HepG2 (cell line): ENCODE data around the gene ZCCHC12. TPM values are rescaled to one million over a fixed set of nuclear protein-coding genes. Genes with fewer than 3 reads are reported as not detected.

Experiments used
- ATAC-seq: fragments of 200-7000 bp; cut with Tn5 transposase; 3 replicates; pipeline ENCODE4 v1.9.1; 2020; ENCODE audit warnings: mild to moderate bottlenecking, moderate library complexity
- BruUV-seq: library from RNA; stranded (reverse); fragments of 400-500 nt; replicated peaks from 2 replicates; lab custom pipeline; 2021; lab: Mats Ljungman, UMichigan
- CTCF ChIA-PET: fragments of 300-600 bp; formaldehyde crosslinking; extraction: SDS; loops from one replicate; lab custom pipeline; 2021; ENCODE audit warnings: low total read pairs, inconsistent platforms, low intra/inter-chr PET ratio; lab: Yijun Ruan, JAX
- POLR2A ChIA-PET: fragments of 350-600 bp; sonication (Branson Sonifier 250); formaldehyde crosslinking; loops from one replicate; lab custom pipeline; 2020; ENCODE audit warnings: antibody characterized with exemption, inconsistent platforms; lab: Yijun Ruan, JAX
- DNase-seq: peaks from one replicate; pipeline ENCODE4 v3.0.0-alpha.2; 2015; ENCODE audit warnings: low spot score
- FAIRE-seq: peaks from 3 replicates; lab custom pipeline; 2011; peaks lifted over from hg19 to GRCh38; lab: Jason Lieb, UNC
- H2AFZ ChIP-seq: one replicate; pipeline ENCODE4 v1.6.1; 2011; ENCODE audit warnings: low read length, inconsistent platforms
- H3K27ac ChIP-seq: fragments of 300-600 bp; 3 replicates; pipeline ENCODE4 v1.8.0; 2011; ENCODE audit warnings: mixed run types, mild to moderate bottlenecking, mixed read lengths, low read length, inconsistent platforms; ENCODE audit not compliant: insufficient read depth; ENCODE audit errors: extremely low read length
- H3K27me3 ChIP-seq, 2 experiments: fragments of 200-600 bp in 1 of 2; 2 replicates in 1 of 2; 3 replicates in 1 of 2; pipeline versions ENCODE4 v1.6.0 to v1.8.0; 2011; ENCODE audit warnings: low read length in 2 of 2, mild to moderate bottlenecking in 2 of 2, moderate library complexity in 2 of 2, inconsistent platforms in 1 of 2; ENCODE audit not compliant: insufficient read depth in 2 of 2, control insufficient read depth in 1 of 2
- H3K36me3 ChIP-seq, 2 experiments: fragments of 200-600 bp in 1 of 2; replicated peaks in 1 of 2; 2 replicates in 1 of 2; 3 replicates in 1 of 2; pipeline versions ENCODE4 v1.5.1 to v1.8.0; 2011; ENCODE audit warnings: low read length in 2 of 2, inconsistent platforms in 1 of 2; ENCODE audit not compliant: insufficient read depth in 2 of 2, control insufficient read depth in 1 of 2
- H3K4me1 ChIP-seq: 2 replicates; pipeline ENCODE4 v1.5.1; 2012; ENCODE audit warnings: low read length, inconsistent platforms; ENCODE audit not compliant: insufficient read depth
- H3K4me2 ChIP-seq: 2 replicates; pipeline ENCODE4 v1.6.0; 2011; ENCODE audit warnings: low read depth, low read length, inconsistent platforms
- H3K4me3 ChIP-seq, 3 experiments: fragments of 200-600 bp in 1 of 3; sonication (generic), shearing (Covaris generic) in 1 of 3; replicated peaks in 1 of 3; 2 replicates each; pipeline ENCODE4 v1.5.1; 2011 to 2016; ENCODE audit warnings: low read length in 3 of 3, inconsistent platforms in 2 of 3, low read depth in 2 of 3, mild to moderate bottlenecking in 2 of 3, control low read depth in 1 of 3, mixed read lengths in 1 of 3; ENCODE audit not compliant: insufficient read depth in 1 of 3
- H3K79me2 ChIP-seq: one replicate; pipeline ENCODE4 v1.6.1; 2011; ENCODE audit warnings: low read length, inconsistent platforms; ENCODE audit not compliant: insufficient read depth
- H3K9ac ChIP-seq: 2 replicates; pipeline ENCODE4 v1.6.0; 2011; ENCODE audit warnings: mild to moderate bottlenecking, low read depth, low read length, inconsistent platforms; ENCODE audit not compliant: insufficient read depth
- H3K9me3 ChIP-seq: 2 replicates; pipeline ENCODE4 v1.5.1; 2012; ENCODE audit warnings: mild to moderate bottlenecking, low read length
- H4K20me1 ChIP-seq: 2 replicates; pipeline ENCODE4 v1.6.0; 2011; ENCODE audit warnings: inconsistent platforms, mild to moderate bottlenecking, low read length, moderate library complexity; ENCODE audit not compliant: insufficient read depth
- ARNT2 ChIP-seq: sonication (generic); formaldehyde crosslinking; IDR thresholded peaks from 2 replicates; pipeline ENCODE4 v1.8.0; 2022; ENCODE audit warnings: mild to moderate bottlenecking, low read depth, missing genetic modification reagents, moderate library complexity
- CEBPG ChIP-seq: IDR thresholded peaks from 2 replicates; pipeline ENCODE4 v1.6.1; 2016
- CTCF ChIP-seq: sonication (generic); formaldehyde crosslinking; IDR thresholded peaks from 2 replicates; pipeline ENCODE4 v1.5.0; 2020; ENCODE audit warnings: mild to moderate bottlenecking, missing genetic modification reagents, moderate library complexity
- EHMT2 ChIP-seq: fragments of 200-600 bp; sonication (generic); IDR thresholded peaks from 2 replicates; pipeline ENCODE4 v1.7.0; 2017; ENCODE audit warnings: antibody characterized with exemption, low read depth, low read length, borderline replicate concordance
- GZF1 ChIP-seq: sonication (generic); formaldehyde crosslinking; IDR thresholded peaks from 2 replicates; pipeline ENCODE4 v1.5.1; 2020; ENCODE audit warnings: mild to moderate bottlenecking, missing genetic modification reagents
- MED8 ChIP-seq: sonication (generic); formaldehyde crosslinking; IDR thresholded peaks from 2 replicates; pipeline ENCODE4 v1.8.1; 2023; ENCODE audit warnings: mild to moderate bottlenecking, missing genetic modification reagents; ENCODE audit not compliant: insufficient replicate concordance
- NFKBIZ ChIP-seq: IDR thresholded peaks from 2 replicates; pipeline ENCODE4 v1.6.1; 2018; ENCODE audit warnings: missing genetic modification reagents, missing compliant biosample characterization
- SIN3A ChIP-seq: IDR thresholded peaks from 2 replicates; pipeline ENCODE4 v1.6.1; 2011; ENCODE audit warnings: low read depth, mild to moderate bottlenecking, control low read depth, low read length, borderline replicate concordance
- SRSF4 ChIP-seq: fragments of 200-400 bp; formaldehyde crosslinking; IDR thresholded peaks from one replicate; pipeline ENCODE4 v1.6.1; 2018; ENCODE audit warnings: mild to moderate bottlenecking, low read depth, low read length, moderate library complexity; ENCODE audit not compliant: poor library complexity, severe bottlenecking
- ZBTB26 ChIP-seq: IDR thresholded peaks from 2 replicates; pipeline ENCODE4 v1.6.1; 2016; ENCODE audit warnings: missing compliant biosample characterization, missing genetic modification reagents, borderline replicate concordance
- ZNF142 ChIP-seq: sonication (generic); formaldehyde crosslinking; IDR thresholded peaks from 2 replicates; pipeline ENCODE4 v1.4.0; 2020; ENCODE audit warnings: missing genetic modification reagents
- ZNF709 ChIP-seq: sonication (generic); formaldehyde crosslinking; IDR thresholded peaks from 2 replicates; pipeline ENCODE4 v1.5.0; 2020; ENCODE audit warnings: mild to moderate bottlenecking, missing genetic modification reagents
- WGBS: methylation state at CpG from one replicate; pipeline ENCODE4 v1.1.6; 2017; ENCODE audit warnings: low lambda C conversion rate; 5-methylcytosine and 5-hydroxymethylcytosine counted together
- in situ Hi-C: cut with HindIII; loops from 2 replicates; pipeline ENCODE4 v1.10.0; 2017; ENCODE audit warnings: low pct_unique_long_range_greater_than_20kb; ENCODE audit not compliant: extremely low pct_ligation_motif_present
- intact Hi-C: fragments of 100-400 bp; cut with micrococcal nuclease; formaldehyde crosslinking; loops from one replicate; pipeline ENCODE4 v1.10.0; 2022; ENCODE audit not compliant: unreplicated experiment
- polyA plus RNA-seq, 8 experiments: library from polyadenylated mRNA; depleted of rRNA in 3 of 8; stranded (reverse) in 7 of 8; unstranded in 1 of 8; fragments of >200 nt; fragmentation: Illumina TruSeq in 4 of 8; extraction: Trizol in 4 of 8; gene quantifications; 2 replicates each; pipeline versions ENCODE4 v1.2.1 to v1.2.3, GENCODE V29; 2011 to 2016; ENCODE audit warnings: low read depth in 4 of 8, missing spikeins in 1 of 8, mixed read lengths in 1 of 8; ENCODE audit not compliant: insufficient read depth in 1 of 8
- total RNA-seq, 5 experiments: library from RNA; depleted of rRNA; stranded (reverse); fragments of >200 nt; fragmentation: Illumina TruSeq; extraction: Trizol; gene quantifications; 2 replicates each; pipeline ENCODE4 v1.2.3, GENCODE V29; 2016; ENCODE audit warnings: low read depth in 1 of 5

Gene ZCCHC12
- total and polyA plus RNA-seq, 2 of the 13 experiments (the other 11 are each of a cell fraction or from before 2014, with no cell fraction given) = 0.05 to 0.20 TPM

GRCh38 chrX:118823263-118824172 is at the start of gene ZCCHC12 (continued):
- TF ChIP-seq CTCF (CRISPR knock-in tag) = peak; percentile 14; the same call in 1 of the 2 replicates
- no peak for TF ChIP-seq ZNF709 (CRISPR knock-in tag)
- no peak for TF ChIP-seq CEBPG (CRISPR knock-in tag)
- TF ChIP-seq EHMT2 = no peak
- TF ChIP-seq GZF1 (CRISPR knock-in tag) = no peak
- no peak for TF ChIP-seq ARNT2

GRCh38 chrX:118779581-118779980 is 44.0 kb upstream of the ZCCHC12 start:
- H2AFZ ChIP-seq = no peak overlapping the region
- WGBS = 100% methylated on average over 2 of the region's 2 CpGs
- H3K36me3 ChIP-seq = no peaks in the 10 kb centered on the region
- no peaks in the 10 kb centered on the region for H3K9me3 ChIP-seq
- CTCF ChIA-PET = no interaction called here
- intact Hi-C loops (no loop called here), in situ Hi-C loops (no loop called here)
- DNase-seq = no peak
- H3K79me2 ChIP-seq = no peaks in the 10 kb centered on the region
- ATAC-seq = no peak
- FAIRE-seq = no peak
- no peaks in the 10 kb centered on the region for H3K4me1 ChIP-seq
- H3K27me3 ChIP-seq = no peaks in the 10 kb centered on the region
- H3K4me2 ChIP-seq = no peak overlapping the region
- H3K27ac ChIP-seq = no peak overlapping the region
- BruUV-seq = no TSS peak
- no peak overlapping the region for H3K9ac ChIP-seq
- H3K4me3 ChIP-seq = no peak overlapping the region
- H4K20me1 ChIP-seq = no peaks in the 10 kb centered on the region
- POLR2A ChIA-PET = no interaction called here
- no peak for TF ChIP-seq ZNF142 (CRISPR knock-in tag)
- TF ChIP-seq SIN3A = no peak
- no peak for TF ChIP-seq NFKBIZ (CRISPR knock-in tag)
- TF ChIP-seq MED8 = no peak
- no peak for TF ChIP-seq ZBTB26 (CRISPR knock-in tag)
- no peak for TF ChIP-seq SRSF4
